SK-N-SH (cell line): ENCODE results near the gene GALT. TPM values are rescaled to one million over a fixed set of nuclear protein-coding genes. Genes with fewer than 3 reads are reported as not detected.

Experiments used
- CTCF ChIA-PET: fragments of 300-600, 350-600 bp; formaldehyde crosslinking; extraction: SDS; loops from one replicate; lab custom pipeline; 2021; lab: Yijun Ruan, JAX
- POLR2A ChIA-PET: fragments of 350-600 bp; sonication (Branson Sonifier 250); formaldehyde crosslinking; extraction: SDS; loops from one replicate; lab custom pipeline; 2020; ENCODE audit warnings: antibody characterized with exemption, inconsistent platforms; lab: Yijun Ruan, JAX
- DNase-seq: peaks from one replicate; pipeline ENCODE4 v3.0.0; 2012
- H2AFZ ChIP-seq: fragments of 200-600 bp; sonication (generic); 2 replicates; pipeline ENCODE4 v1.8.1; 2016; ENCODE audit warnings: antibody characterized with exemption, mild to moderate bottlenecking, low read depth
- H3F3A ChIP-seq: fragments of 200-600 bp; sonication (generic); replicated peaks from 2 replicates; pipeline ENCODE3; 2016; ENCODE audit warnings: antibody characterized with exemption, mild to moderate bottlenecking; ENCODE audit not compliant: insufficient read depth
- H3K27ac ChIP-seq, 2 experiments: fragments of 200-500 bp in 1 of 2; fragments of 200-600 bp in 1 of 2; sonication (Bioruptor generic) in 1 of 2; sonication (generic), shearing (Covaris generic) in 1 of 2; 2 replicates each; pipeline versions ENCODE4 v1.5.1 to v1.6.1; 2014 to 2016; ENCODE audit warnings: low read depth in 2 of 2, inconsistent platforms in 1 of 2, low read length in 1 of 2, mild to moderate bottlenecking in 1 of 2, mixed read lengths in 1 of 2
- H3K27me3 ChIP-seq: fragments of 200-600 bp; sonication (generic), shearing (Covaris generic); 2 replicates; pipeline ENCODE4 v1.6.1; 2016; ENCODE audit warnings: mixed run types; ENCODE audit not compliant: insufficient read depth
- H3K36me3 ChIP-seq, 2 experiments: fragments of 200-500 bp in 1 of 2; fragments of 200-600 bp in 1 of 2; sonication (Bioruptor generic) in 1 of 2; sonication (generic) in 1 of 2; replicated peaks in 1 of 2; 2 replicates each; pipeline versions ENCODE3 to v1.5.1; 2014 to 2016; ENCODE audit warnings: low read length in 1 of 2, mild to moderate bottlenecking in 1 of 2; ENCODE audit not compliant: insufficient read depth in 2 of 2, control insufficient read depth in 1 of 2
- H3K4me1 ChIP-seq, 2 experiments: fragments of 200-500 bp in 1 of 2; fragments of 200-600 bp in 1 of 2; sonication (Bioruptor generic) in 1 of 2; sonication (generic), shearing (Covaris generic) in 1 of 2; 2 replicates each; pipeline versions ENCODE4 v1.5.1 to v1.6.1; 2014 to 2016; ENCODE audit warnings: low read depth in 1 of 2, low read length in 1 of 2, mixed run types in 1 of 2; ENCODE audit not compliant: insufficient read depth in 2 of 2, control insufficient read depth in 1 of 2
- H3K4me2 ChIP-seq: fragments of 200-600 bp; sonication (generic), shearing (Covaris generic); 2 replicates; pipeline ENCODE4 v1.6.1; 2017; ENCODE audit warnings: mixed run types
- H3K4me3 ChIP-seq, 2 experiments: fragments of 200-500 bp in 1 of 2; fragments of 200-600 bp in 1 of 2; sonication (Bioruptor generic) in 1 of 2; sonication (generic), shearing (Covaris generic) in 1 of 2; 2 replicates each; pipeline versions ENCODE4 v1.5.1 to v1.8.1; 2014 to 2016; ENCODE audit warnings: low read depth in 2 of 2, inconsistent platforms in 1 of 2, low read length in 1 of 2, mild to moderate bottlenecking in 1 of 2, mixed read lengths in 1 of 2, moderate library complexity in 1 of 2
- H3K79me2 ChIP-seq: fragments of 200-600 bp; sonication (generic); 2 replicates; pipeline ENCODE4 v1.8.1; 2017; ENCODE audit warnings: mild to moderate bottlenecking; ENCODE audit not compliant: insufficient read depth
- H3K9ac ChIP-seq: fragments of 200-600 bp; sonication (generic); 2 replicates; pipeline ENCODE4 v1.6.1; 2017; ENCODE audit warnings: mixed run types
- H3K9me2 ChIP-seq: fragments of 200-600 bp; sonication (generic); 2 replicates; pipeline ENCODE4 v1.6.1; 2017; ENCODE audit warnings: mixed run types
- H3K9me3 ChIP-seq: fragments of 200-600 bp; sonication (generic); 2 replicates; pipeline ENCODE4 v1.6.1; 2017; ENCODE audit warnings: mixed run types, mild to moderate bottlenecking, moderate library complexity
- H4K20me1 ChIP-seq: fragments of 200-600 bp; sonication (generic); 2 replicates; pipeline ENCODE4 v1.6.1; 2017; ENCODE audit warnings: mild to moderate bottlenecking, mixed run types; ENCODE audit not compliant: insufficient read depth
- FOXJ3 ChIP-seq: sonication (generic); formaldehyde crosslinking; IDR thresholded peaks from 2 replicates; pipeline ENCODE4 v1.5.1; 2020; ENCODE audit warnings: mild to moderate bottlenecking, missing genetic modification reagents
- MXI1 ChIP-seq: IDR thresholded peaks from 2 replicates; pipeline ENCODE4 v1.6.1; 2012; ENCODE audit warnings: mild to moderate bottlenecking, low read depth, low read length, improper control_type of control experiment
- RCOR1 ChIP-seq: fragments of 150-350 bp; IDR thresholded peaks from 2 replicates; pipeline ENCODE4 v1.6.1; 2017; ENCODE audit warnings: antibody characterized with exemption, low read length
- REST ChIP-seq: IDR thresholded peaks from 2 replicates; pipeline ENCODE4 v1.6.1; 2012; ENCODE audit warnings: mild to moderate bottlenecking, low read depth, low read length, moderate library complexity
- TAF1 ChIP-seq: IDR thresholded peaks from 2 replicates; pipeline ENCODE4 v1.6.1; 2012; ENCODE audit warnings: low read depth, mild to moderate bottlenecking, low read length, moderate library complexity, borderline replicate concordance
- TCF12 ChIP-seq: IDR thresholded peaks from 2 replicates; pipeline ENCODE4 v1.4.0; 2012
- WGBS: methylation state at CpG from one replicate; pipeline ENCODE4 v1.1.6; 2017; ENCODE audit warnings: low lambda C conversion rate; 5-methylcytosine and 5-hydroxymethylcytosine counted together
- polyA plus RNA-seq, 3 experiments: library from polyadenylated mRNA; depleted of rRNA; stranded (reverse); fragments of >200 nt; gene quantifications; 2 replicates each; pipeline ENCODE4 v1.2.3, GENCODE V29; 2012
- TF ChIP-seq, protein P1 (sequence below): IDR thresholded peaks from 2 replicates; pipeline ENCODE4; 2012

Gene GALT
- polyA plus RNA-seq, 1 of the 3 experiments (the other 2 are of a cell fraction), result 45.9 TPM

DNA sequence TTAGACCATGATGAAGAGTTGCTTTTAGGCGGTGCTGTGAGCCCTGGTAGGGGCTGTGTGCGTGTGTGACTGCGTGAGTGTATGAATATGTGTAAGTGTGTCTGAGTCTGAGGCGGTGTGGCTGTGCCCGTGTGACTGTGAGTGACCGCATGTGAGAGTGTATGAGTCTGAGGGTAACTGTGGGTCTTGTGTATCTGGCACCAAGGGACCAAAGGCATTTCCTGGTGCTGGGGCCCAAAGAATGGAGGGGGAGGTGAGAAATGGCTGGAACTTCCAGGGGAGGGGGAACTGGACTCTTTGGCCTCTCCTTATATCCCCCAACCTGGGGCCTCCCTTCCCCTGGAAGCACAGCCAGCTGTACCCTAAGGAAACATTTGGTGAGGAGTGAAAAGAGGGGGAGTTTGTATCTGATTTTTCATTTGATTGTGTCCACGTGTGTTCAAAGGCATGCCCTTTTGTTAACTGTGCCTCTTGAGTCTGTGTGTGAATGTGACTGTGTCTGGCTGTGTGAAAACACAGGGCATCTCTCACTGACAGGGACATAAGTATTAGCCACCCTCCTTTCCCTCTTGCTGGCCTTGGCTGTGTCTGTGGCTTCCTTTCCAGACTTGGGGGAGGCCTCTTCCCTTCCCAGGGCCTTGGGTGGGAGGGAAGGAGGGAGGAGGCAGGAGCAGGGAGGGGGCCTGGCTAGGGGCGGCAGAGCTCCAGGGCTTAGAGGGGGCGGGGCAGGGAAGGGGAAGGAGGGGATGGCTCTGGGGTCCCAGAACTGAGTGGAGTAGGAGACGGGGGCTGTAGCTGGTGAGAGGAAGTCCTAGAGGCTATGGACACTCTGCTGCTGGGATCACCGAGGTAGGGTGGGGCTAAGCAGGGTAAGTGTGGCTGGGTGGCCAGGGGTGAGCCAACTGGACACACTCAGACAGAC is 6.9 kb downstream of the GALT start:
- no peaks in the 10 kb centered on the region for H3K9me3 ChIP-seq
- WGBS, result 57% methylated on average over 11 of the region's 11 CpGs
- no peaks in the 10 kb centered on the region for H3K27me3 ChIP-seq
- peak overlapping the region; percentile 76 for H3K4me2 ChIP-seq
- H3K79me2 ChIP-seq, result no peaks in the 10 kb centered on the region
- 0 out of 2 replicates have a peak, but pooled peaks have one; percentile 34 for TF ChIP-seq RCOR1
- TF ChIP-seq TCF12, result no peak
- TF ChIP-seq TAF1, result 0 out of 2 replicates have a peak, but pooled peaks have one; percentile 8
- TF ChIP-seq REST, result no peak
- TF ChIP-seq MXI1, result no peak
- TF ChIP-seq, protein P1, sequence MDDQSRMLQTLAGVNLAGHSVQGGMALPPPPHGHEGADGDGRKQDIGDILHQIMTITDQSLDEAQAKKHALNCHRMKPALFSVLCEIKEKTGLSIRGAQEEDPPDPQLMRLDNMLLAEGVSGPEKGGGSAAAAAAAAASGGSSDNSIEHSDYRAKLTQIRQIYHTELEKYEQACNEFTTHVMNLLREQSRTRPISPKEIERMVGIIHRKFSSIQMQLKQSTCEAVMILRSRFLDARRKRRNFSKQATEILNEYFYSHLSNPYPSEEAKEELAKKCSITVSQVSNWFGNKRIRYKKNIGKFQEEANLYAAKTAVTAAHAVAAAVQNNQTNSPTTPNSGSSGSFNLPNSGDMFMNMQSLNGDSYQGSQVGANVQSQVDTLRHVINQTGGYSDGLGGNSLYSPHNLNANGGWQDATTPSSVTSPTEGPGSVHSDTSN, result no peak
- no peak for TF ChIP-seq FOXJ3 (CRISPR knock-in tag)
- H3F3A ChIP-seq, result peaks cover 3% of the 10 kb centered on the region
- no peaks in the 10 kb centered on the region for H3K9me2 ChIP-seq
- peak; percentile 64 for DNase-seq
- H3K4me3 ChIP-seq, result no peak overlapping the region
- ChIA-PET CTCF (interaction anchor here (0.9 to 14.1 kb wide), 5 partner anchors 11 to 62 kb away, joined by 3 to 152 read pairs (median 4); partner anchors contain the start of gene SIGMAR1), POLR2A (interaction anchor here (1.2 to 1.7 kb wide), 3 partner anchors 12 to 15 kb away, joined by 3 to 7 read pairs (median 6); no protein-coding TSS in a partner anchor)
- no peaks in the 10 kb centered on the region for H4K20me1 ChIP-seq
- peak overlapping the region; percentile 67 to 96 for H3K27ac ChIP-seq
- peaks cover 20 to 74% of the 10 kb centered on the region in 2 experiments for H3K4me1 ChIP-seq
- peak overlapping the region; percentile 32; the same call in 1 of the 2 replicates for H3K9ac ChIP-seq
- H2AFZ ChIP-seq, result peak overlapping the region; percentile 71; the same call in 1 of the 2 replicates
- peaks cover 13% of the 10 kb centered on the region in 2 experiments for H3K36me3 ChIP-seq
